MM.1S (cell line): ENCODE results near the gene CEP350.

Experiments used
- EZH2 ChIP-seq: fragments of 300-600 bp; sonication (generic); optimal IDR thresholded peaks from 2 replicates; pipeline ENCODE3; 2017; ENCODE audit warnings: low read depth, mild to moderate bottlenecking, antibody characterized with exemption, low read length, mixed read lengths
- EZH2phosphoT487 ChIP-seq: fragments of 300-600 bp; sonication (generic); IDR thresholded peaks from 2 replicates; pipeline ENCODE4 v1.6.1; 2018; ENCODE audit warnings: antibody characterized with exemption, low read length
- TF ChIP-seq, protein P1 (sequence below): fragments of 300-600 bp; sonication (generic); IDR thresholded peaks from 2 replicates; pipeline ENCODE4 v1.5.1; 2016; ENCODE audit warnings: antibody characterized with exemption, low read length, mixed read lengths

DNA sequence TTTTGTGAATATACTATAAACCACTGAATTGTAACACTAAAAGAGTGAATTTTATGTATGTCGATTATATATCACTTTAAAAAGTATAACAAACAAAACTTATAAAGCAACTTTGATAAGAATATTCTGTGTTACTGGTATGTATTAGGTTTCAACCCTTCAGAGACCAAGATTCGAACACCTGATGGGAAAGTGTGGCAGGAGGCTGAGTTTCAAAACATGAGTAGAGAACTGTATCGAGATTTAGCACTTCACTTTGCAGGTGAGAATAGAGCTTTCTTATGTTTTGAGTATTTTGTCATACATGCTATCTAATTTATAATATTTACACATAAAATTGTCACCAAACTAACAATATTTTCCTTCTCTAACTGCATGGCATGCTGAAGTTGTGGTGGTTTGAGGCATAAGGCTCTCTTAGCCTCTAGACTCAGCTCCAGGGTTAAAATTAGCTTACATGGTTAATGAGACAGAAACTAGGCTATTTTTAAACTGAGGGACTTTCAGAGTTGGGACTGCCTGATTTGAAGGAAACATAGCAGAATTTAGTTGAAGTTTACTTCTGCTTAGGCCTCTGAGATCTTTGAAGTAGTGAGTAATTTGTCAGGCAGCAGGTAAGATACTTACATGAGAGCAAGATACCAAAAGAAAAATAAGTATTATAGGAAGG lies 48.6 kb downstream of the CEP350 start:
- TF ChIP-seq, protein P1, sequence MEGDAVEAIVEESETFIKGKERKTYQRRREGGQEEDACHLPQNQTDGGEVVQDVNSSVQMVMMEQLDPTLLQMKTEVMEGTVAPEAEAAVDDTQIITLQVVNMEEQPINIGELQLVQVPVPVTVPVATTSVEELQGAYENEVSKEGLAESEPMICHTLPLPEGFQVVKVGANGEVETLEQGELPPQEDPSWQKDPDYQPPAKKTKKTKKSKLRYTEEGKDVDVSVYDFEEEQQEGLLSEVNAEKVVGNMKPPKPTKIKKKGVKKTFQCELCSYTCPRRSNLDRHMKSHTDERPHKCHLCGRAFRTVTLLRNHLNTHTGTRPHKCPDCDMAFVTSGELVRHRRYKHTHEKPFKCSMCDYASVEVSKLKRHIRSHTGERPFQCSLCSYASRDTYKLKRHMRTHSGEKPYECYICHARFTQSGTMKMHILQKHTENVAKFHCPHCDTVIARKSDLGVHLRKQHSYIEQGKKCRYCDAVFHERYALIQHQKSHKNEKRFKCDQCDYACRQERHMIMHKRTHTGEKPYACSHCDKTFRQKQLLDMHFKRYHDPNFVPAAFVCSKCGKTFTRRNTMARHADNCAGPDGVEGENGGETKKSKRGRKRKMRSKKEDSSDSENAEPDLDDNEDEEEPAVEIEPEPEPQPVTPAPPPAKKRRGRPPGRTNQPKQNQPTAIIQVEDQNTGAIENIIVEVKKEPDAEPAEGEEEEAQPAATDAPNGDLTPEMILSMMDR: no peak
- no peak for TF ChIP-seq EZH2phosphoT487
- no peak for TF ChIP-seq EZH2
